Panc1 (cell line): Measurements from ENCODE around the gene SH3BP5. TPM values are rescaled to one million over a fixed set of nuclear protein-coding genes. Genes with fewer than 3 reads are reported as not detected.

Experiments used
- ATAC-seq: fragments of 200-7000 bp; cut with Tn5 transposase; 2 replicates; pipeline ENCODE4 v1.9.1; 2020; ENCODE audit warnings: mild to moderate bottlenecking, moderate library complexity
- BruUV-seq: library from RNA; stranded (reverse); fragments of 400-500 nt; replicated peaks from 2 replicates; lab custom pipeline; 2021; lab: Mats Ljungman, UMichigan
- CTCF ChIA-PET: fragments of 300-600 bp; sonication (Branson Sonifier 250); formaldehyde crosslinking; loops from one replicate; lab custom pipeline; 2022; ENCODE audit warnings: antibody characterized with exemption; lab: Charles Lee
- POLR2A ChIA-PET: fragments of 300-600 bp; sonication (Branson Sonifier 250); formaldehyde crosslinking; loops from one replicate; lab custom pipeline; 2022; ENCODE audit warnings: antibody characterized with exemption; lab: Charles Lee
- DNase-seq: peaks from one replicate; pipeline ENCODE4 v3.0.0-alpha.2; 2010; ENCODE audit warnings: low read depth, low spot score
- H3K27ac ChIP-seq: 2 replicates; pipeline ENCODE4 v1.5.1; 2011; ENCODE audit warnings: mild to moderate bottlenecking, low read length, inconsistent platforms
- H3K27me3 ChIP-seq: fragments of 200-500 bp; sonication (Bioruptor generic); 2 replicates; pipeline ENCODE4 v1.6.0; 2014; ENCODE audit warnings: low read length, inconsistent platforms; ENCODE audit not compliant: control insufficient read depth, insufficient read depth
- H3K36me3 ChIP-seq: fragments of 200-500 bp; sonication (Bioruptor generic); 2 replicates; pipeline ENCODE4 v1.5.1; 2014; ENCODE audit warnings: inconsistent platforms, mild to moderate bottlenecking, low read length, moderate library complexity; ENCODE audit not compliant: control insufficient read depth, insufficient read depth
- H3K4me1 ChIP-seq: 2 replicates; pipeline ENCODE4 v1.5.1; 2011; ENCODE audit warnings: inconsistent platforms, mild to moderate bottlenecking, low read length, moderate library complexity; ENCODE audit not compliant: control insufficient read depth, insufficient read depth
- H3K4me3 ChIP-seq, 2 experiments: 2 replicates each; pipeline ENCODE4 v1.5.1; 2011 to 2012; ENCODE audit warnings: low read depth in 2 of 2, low read length in 2 of 2, mild to moderate bottlenecking in 2 of 2, inconsistent platforms in 1 of 2, moderate library complexity in 1 of 2
- H3K9me3 ChIP-seq: fragments of 200-500 bp; sonication (Bioruptor generic); 2 replicates; pipeline ENCODE4 v1.5.1; 2014; ENCODE audit warnings: low read depth, mild to moderate bottlenecking, inconsistent platforms, low read length, moderate library complexity; ENCODE audit not compliant: control insufficient read depth, insufficient read depth
- CTCF ChIP-seq: fragments of 450-650 bp; IDR thresholded peaks from 2 replicates; pipeline ENCODE4 v1.5.1; 2017; ENCODE audit warnings: mild to moderate bottlenecking
- POLR2AphosphoS5 ChIP-seq: IDR thresholded peaks from 2 replicates; pipeline ENCODE4 v1.6.1; 2012; ENCODE audit warnings: mild to moderate bottlenecking, low read depth, low read length, moderate library complexity
- REST ChIP-seq, 2 experiments: IDR thresholded peaks; 2 replicates each; pipeline ENCODE4 v1.6.1; 2011 to 2012; ENCODE audit warnings: low read depth in 2 of 2, control low read depth in 1 of 2, low read length in 1 of 2, mild to moderate bottlenecking in 1 of 2, moderate library complexity in 1 of 2; ENCODE audit not compliant: insufficient read depth in 1 of 2
- SIN3A ChIP-seq: IDR thresholded peaks from 2 replicates; pipeline ENCODE4 v1.6.1; 2012; ENCODE audit warnings: low read depth, mild to moderate bottlenecking, low read length, moderate library complexity, borderline replicate concordance; ENCODE audit not compliant: insufficient read depth
- TCF7L2 ChIP-seq: IDR thresholded peaks from 2 replicates; pipeline ENCODE4 v1.6.1; 2011; ENCODE audit warnings: mild to moderate bottlenecking, low read depth, low read length, inconsistent platforms
- in situ Hi-C: cut with HindIII; loops from 2 replicates; pipeline ENCODE4 v1.10.0; 2016; ENCODE audit warnings: low sequenced_read_pairs, low pct_unique_long_range_greater_than_20kb
- intact Hi-C: fragments of 100-400 bp; cut with micrococcal nuclease; formaldehyde crosslinking; loops from one replicate; pipeline ENCODE4 v1.10.0; 2022; ENCODE audit not compliant: unreplicated experiment
- total RNA-seq: library from RNA; stranded (reverse); gene quantifications from one replicate; pipeline ENCODE4 v1.2.1, GENCODE V29; 2021; ENCODE audit not compliant: unreplicated experiment

SH3BP5 gene
- total RNA-seq, 1 experiment from 2014 or later = 12.0 TPM

- Histone ChIP-seq H3K9me3 (no peaks in the 10 kb centered on the region), H3K27ac (no peak overlapping the region), H3K4me1 (no peaks in the 10 kb centered on the region), H3K27me3 (no peaks in the 10 kb centered on the region), H3K4me3 (no peak overlapping the region), H3K36me3 (no peaks in the 10 kb centered on the region)
- intact Hi-C loops (no loop called here), in situ Hi-C loops (no loop called here)
- CTCF ChIA-PET = no interaction called here
- TF ChIP-seq CTCF (no peak), SIN3A (no peak), POLR2AphosphoS5 (no peak), TCF7L2 (no peak), REST (IDR thresholded peaks at IDR 0.05; ENCODE audit: insufficient read depth in 1 of 2, low read depth in 2 of 2, low read length in 1 of 2) (no peak)
- no peak for ATAC-seq
- no TSS peak for BruUV-seq
- no peak for DNase-seq
- POLR2A ChIA-PET = no interaction called here
Measured at GRCh38 chr3:15316998-15317435, 15.4 kb downstream of the SH3BP5 start.

- Histone ChIP-seq H3K9me3 (no peaks in the 10 kb centered on the region), H3K4me1 (peaks cover 5% of the 10 kb centered on the region; the same call in 1 of the 2 replicates), H3K4me3 (no peak overlapping the region), H3K27ac (no peak overlapping the region), H3K36me3 (no peaks in the 10 kb centered on the region), H3K27me3 (no peaks in the 10 kb centered on the region)
- no peak for TF ChIP-seq REST (IDR thresholded peaks at IDR 0.05; ENCODE audit: insufficient read depth in 1 of 2, low read depth in 2 of 2, low read length in 1 of 2)
- no peak for TF ChIP-seq POLR2AphosphoS5
- TF ChIP-seq CTCF = no peak
- in situ Hi-C loops = no loop called here
- ATAC-seq (no peak), DNase-seq (no peak)
- CTCF ChIA-PET = no interaction called here
- no TSS peak for BruUV-seq
- intact Hi-C loops = no loop called here
- POLR2A ChIA-PET = no interaction called here
Measured at GRCh38 chr3:15315003-15315402, 17.4 kb downstream of the SH3BP5 start.
